ELF-1 (cell line): ENCODE measurements around the gene BBS5.
A peak's percentile ranks its signal among the peaks of the same experiment; 100 is the strongest.
"Not testable (repeated sequence)": the region's sequence is repeated elsewhere in the genome, so short reads cannot be mapped to it uniquely, and the experiment has no call there.

Experiments used
- DNase-seq: peaks from one replicate; pipeline ENCODE4 v3.0.0-alpha.2; 2016; ENCODE audit warnings: low read depth, low spot score

BBS5 gene

GRCh38 chr2:169479257-169480078 lies at the start of gene BBS5:
Gene BBS5, plus strand, starts transcription at chr2:169479494. Its CDS starts 60 bp downstream, at chr2:169479554.
- peak; percentile 77 for DNase-seq

GRCh38 chr2:169431772-169432171 lies 47.5 kb upstream of the BBS5 start:
- DNase-seq = not testable (repeated sequence)

- not testable (repeated sequence) for DNase-seq
Observed at GRCh38 chr2:169434236-169434635, 45.1 kb upstream of the BBS5 start.

GRCh38 chr2:169438466-169439072 lies 40.7 kb upstream of the BBS5 start:
- DNase-seq = no peak

- no peak for DNase-seq
Observed at GRCh38 chr2:169439900-169440299, 39.4 kb upstream of the BBS5 start.

GRCh38 chr2:169446452-169446851 lies 32.8 kb upstream of the BBS5 start:
- DNase-seq = no peak

GRCh38 chr2:169448316-169448715 lies 31.0 kb upstream of the BBS5 start:
- DNase-seq = no peak

- DNase-seq = no peak
Observed at GRCh38 chr2:169448865-169449264, 30.4 kb upstream of the BBS5 start.

- DNase-seq = no peak
Observed at GRCh38 chr2:169452080-169452479, 27.2 kb upstream of the BBS5 start.

GRCh38 chr2:169453044-169453443 lies 26.2 kb upstream of the BBS5 start:
- not testable (repeated sequence) for DNase-seq

- no peak for DNase-seq
Observed at GRCh38 chr2:169461143-169461542, 18.2 kb upstream of the BBS5 start.

- no peak for DNase-seq
Observed at GRCh38 chr2:169462896-169463695, 16.2 kb upstream of the BBS5 start.

GRCh38 chr2:169464466-169464865 lies 14.8 kb upstream of the BBS5 start:
- no peak for DNase-seq

- no peak for DNase-seq
Observed at GRCh38 chr2:169464882-169465281, 14.4 kb upstream of the BBS5 start.

GRCh38 chr2:169468841-169469240 lies 10.5 kb upstream of the BBS5 start:
- DNase-seq = no peak

GRCh38 chr2:169469952-169470572 lies 9.2 kb upstream of the BBS5 start:
- no peak for DNase-seq

GRCh38 chr2:169472249-169472648 lies 7.0 kb upstream of the BBS5 start:
- no peak for DNase-seq

- no peak for DNase-seq
Observed at GRCh38 chr2:169476459-169476858, 2.8 kb upstream of the BBS5 start.

GRCh38 chr2:169478339-169478738 lies 955 bp upstream of the BBS5 start:
- DNase-seq = no peak

GRCh38 chr2:169478745-169479256 lies 493 bp upstream of the BBS5 start:
- no peak for DNase-seq

- DNase-seq = no peak
Observed at GRCh38 chr2:169480079-169480465, 778 bp downstream of the BBS5 start.
